Common myeloid progenitor, CD34-positive (primary cell): Measurements from ENCODE around the gene SYCE3.

ENCODE experiments used
- CTCF ChIA-PET: fragments of 350-600 bp; sonication (Branson Sonifier 250); formaldehyde crosslinking; loops from one replicate; lab custom pipeline; 2021; ENCODE audit warnings: antibody characterized with exemption; lab: Charles Lee
- POLR2A ChIA-PET: fragments of 350-600 bp; sonication (Branson Sonifier 250); formaldehyde crosslinking; loops from one replicate; lab custom pipeline; 2021; ENCODE audit warnings: antibody characterized with exemption; lab: Charles Lee
- DNase-seq, 3 donors: peaks; one replicate each; pipeline versions ENCODE4 v3.0.0 to v3.0.0-alpha.2; 2013
- H3K27ac ChIP-seq, 2 experiments: 1 replicate in 1 of 2; 2 replicates in 1 of 2; pipeline ENCODE4 v1.7.0; 2013; ENCODE audit warnings: inconsistent platforms in 2 of 2, low read length in 2 of 2, mild to moderate bottlenecking in 2 of 2, low read depth in 1 of 2, moderate library complexity in 1 of 2; ENCODE audit not compliant: severe bottlenecking in 2 of 2, insufficient read depth in 1 of 2, poor library complexity in 1 of 2
- H3K27me3 ChIP-seq, 5 experiments: replicated peaks in 2 of 5; 1 replicate in 3 of 5; 2 replicates in 2 of 5; pipeline versions ENCODE4 v1.6.1 to v1.7.0; 2013; ENCODE audit warnings: low read length in 4 of 5, mild to moderate bottlenecking in 2 of 5, moderate library complexity in 2 of 5, inconsistent platforms in 1 of 5; ENCODE audit not compliant: insufficient read depth in 5 of 5, control insufficient read depth in 4 of 5
- H3K36me3 ChIP-seq, 4 experiments: 1 replicate in 2 of 4; 2 replicates in 2 of 4; pipeline versions ENCODE4 v1.6.1 to v1.7.0; 2013; ENCODE audit warnings: low read length in 3 of 4, control low read depth in 1 of 4, mild to moderate bottlenecking in 1 of 4; ENCODE audit not compliant: control insufficient read depth in 4 of 4, insufficient read depth in 4 of 4
- H3K4me1 ChIP-seq, 4 experiments: 1 replicate in 3 of 4; 2 replicates in 1 of 4; pipeline versions ENCODE4 v1.6.1 to v1.7.1; 2013; ENCODE audit warnings: low read length in 3 of 4, mild to moderate bottlenecking in 3 of 4, control low read depth in 1 of 4, inconsistent platforms in 1 of 4, moderate library complexity in 1 of 4; ENCODE audit not compliant: control insufficient read depth in 4 of 4, insufficient read depth in 4 of 4; ENCODE audit errors: control extremely low read depth in 1 of 4
- H3K4me3 ChIP-seq, 7 experiments: 1 replicate in 4 of 7; 2 replicates in 3 of 7; pipeline versions ENCODE4 v1.5.1 to v1.7.0; 2013; ENCODE audit warnings: mild to moderate bottlenecking in 7 of 7, low read length in 6 of 7, moderate library complexity in 6 of 7, inconsistent platforms in 2 of 7, low read depth in 2 of 7, control low read depth in 1 of 7; ENCODE audit not compliant: insufficient read depth in 4 of 7, control insufficient read depth in 1 of 7; ENCODE audit errors: extremely low read depth in 1 of 7
- H3K9me3 ChIP-seq, 5 experiments: 1 replicate in 4 of 5; 2 replicates in 1 of 5; pipeline versions ENCODE4 v1.6.1 to v1.7.1; 2013; ENCODE audit warnings: low read length in 4 of 5, mild to moderate bottlenecking in 2 of 5, inconsistent platforms in 1 of 5, low read depth in 1 of 5, moderate library complexity in 1 of 5; ENCODE audit not compliant: control insufficient read depth in 4 of 5, insufficient read depth in 2 of 5; ENCODE audit errors: control extremely low read depth in 1 of 5
- WGBS: methylation state at CpG from one replicate; pipeline ENCODE4 v1.1.5; 2013; ENCODE audit not compliant: insufficient coverage; 5-methylcytosine and 5-hydroxymethylcytosine counted together

Gene SYCE3

DNA sequence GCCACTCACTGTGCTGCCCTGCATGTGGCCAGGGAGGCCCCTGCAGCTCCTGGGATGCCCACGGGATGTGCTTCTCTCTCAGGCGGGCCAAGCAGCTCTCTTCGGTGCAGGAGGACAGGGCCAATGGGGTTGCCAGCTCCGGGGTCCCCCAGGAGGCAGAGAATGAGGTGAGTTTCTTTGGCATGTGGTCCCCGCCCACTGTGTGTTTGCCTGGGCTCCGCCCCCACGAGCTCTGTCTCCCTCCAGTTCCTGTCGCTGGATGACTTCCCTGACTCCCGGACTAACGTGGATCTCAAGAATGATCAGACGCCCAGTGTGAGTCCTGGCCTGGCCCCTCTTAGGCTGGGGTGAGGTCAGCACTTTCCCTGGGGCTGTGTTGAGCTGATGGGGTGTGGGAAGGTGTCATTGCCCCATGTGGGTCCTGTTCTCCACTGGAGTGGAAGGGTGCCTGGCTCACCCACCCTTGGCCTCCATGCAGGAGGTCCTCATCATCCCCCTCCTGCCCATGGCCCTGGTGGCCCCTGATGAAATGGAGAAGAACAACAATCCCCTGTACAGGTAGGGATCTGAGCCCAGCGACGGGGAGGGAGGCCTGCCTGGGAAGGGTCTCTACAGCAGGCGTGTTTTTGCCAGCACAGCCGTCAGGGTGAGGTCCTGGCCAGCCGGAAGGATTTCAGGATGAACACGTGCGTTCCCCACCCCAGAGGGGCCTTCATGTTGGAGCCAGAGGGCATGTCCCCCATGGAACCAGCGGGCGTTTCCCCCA, 45.0 kb downstream of the SYCE3 start:
- ChIA-PET POLR2A (interaction anchor here (0.7 kb wide), 1 partner anchor 11 kb away, joined by 3 read pairs; no protein-coding TSS in a partner anchor), CTCF (interaction anchor here (1.2 to 1.6 kb wide), 2 partner anchors 21 to 48 kb away, joined by 4 read pairs; no protein-coding TSS in a partner anchor)
- H3K27me3 ChIP-seq = no peaks in the 10 kb centered on the region
- no peaks in the 10 kb centered on the region for H3K4me1 ChIP-seq
- H3K4me3 ChIP-seq = no peak overlapping the region
- peaks cover 1 to 70% (median 40%) of the 10 kb centered on the region in 4 experiments for H3K36me3 ChIP-seq
- DNase-seq = no peak
- WGBS = 97% methylated on average over 17 of the region's 20 CpGs
- no peaks in the 10 kb centered on the region for H3K9me3 ChIP-seq
- H3K27ac ChIP-seq = no peak overlapping the region

DNA sequence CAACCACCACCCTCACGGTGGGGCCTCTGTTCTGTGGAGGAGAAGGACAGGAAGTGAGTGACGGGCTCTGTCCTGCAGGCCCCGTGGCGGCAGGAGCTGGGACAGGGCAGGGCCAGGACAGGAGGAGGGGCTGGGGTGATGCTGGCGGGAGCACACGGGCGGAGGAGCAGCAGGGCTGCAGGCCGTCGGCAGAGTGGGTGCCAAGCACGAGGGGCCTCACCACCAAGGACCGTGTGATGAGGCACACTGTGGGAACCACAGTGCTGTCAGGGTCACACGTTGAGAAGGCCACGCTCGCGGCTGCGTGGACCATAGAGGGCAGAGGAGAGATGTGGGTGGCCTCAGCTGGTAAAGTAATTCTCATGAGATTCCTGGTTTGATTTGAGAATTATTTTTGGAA, 45.8 kb downstream of the SYCE3 start:
- WGBS = 97% methylated on average over 12 of the region's 16 CpGs
- POLR2A ChIA-PET = no interaction called here
- H3K4me3 ChIP-seq = no peak overlapping the region

DNA sequence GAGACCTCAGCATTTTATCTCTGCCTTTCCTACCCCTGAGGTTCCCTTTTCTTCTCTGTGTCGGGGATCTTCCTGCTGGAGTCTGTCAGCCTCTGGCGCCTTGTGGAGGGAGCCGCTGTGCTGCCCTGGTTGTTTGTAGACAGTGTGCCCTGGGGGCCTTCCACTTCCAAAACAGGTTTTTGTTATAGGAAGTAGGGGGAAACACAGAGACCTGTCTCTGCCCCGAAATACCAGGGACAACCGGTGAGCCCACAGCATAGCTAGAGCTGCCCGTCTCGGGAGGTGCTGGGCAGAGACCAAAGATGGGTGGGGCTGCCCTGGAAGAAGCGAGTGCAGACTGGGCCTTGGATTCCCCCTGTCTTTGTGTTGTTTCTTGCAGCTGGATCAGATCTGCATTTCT, 46.7 kb downstream of the SYCE3 start:
- POLR2A ChIA-PET = no interaction called here
- WGBS = 96% methylated on average over 5 of the region's 8 CpGs
- DNase-seq = no peak

More for the DNA sequence above, 45.8 kb downstream of the SYCE3 start:
- Histone ChIP-seq H3K27me3 (no peaks in the 10 kb centered on the region), H3K36me3 (peaks cover 2 to 67% (median 35%) of the 10 kb centered on the region in 4 experiments), H3K4me1 (no peaks in the 10 kb centered on the region), H3K9me3 (no peaks in the 10 kb centered on the region), H3K27ac (no peak overlapping the region)
- DNase-seq = no peak
- CTCF ChIA-PET = interaction anchor here (1.2 kb wide), 1 partner anchor 48 kb away, joined by 4 read pairs; no protein-coding TSS in a partner anchor

DNA sequence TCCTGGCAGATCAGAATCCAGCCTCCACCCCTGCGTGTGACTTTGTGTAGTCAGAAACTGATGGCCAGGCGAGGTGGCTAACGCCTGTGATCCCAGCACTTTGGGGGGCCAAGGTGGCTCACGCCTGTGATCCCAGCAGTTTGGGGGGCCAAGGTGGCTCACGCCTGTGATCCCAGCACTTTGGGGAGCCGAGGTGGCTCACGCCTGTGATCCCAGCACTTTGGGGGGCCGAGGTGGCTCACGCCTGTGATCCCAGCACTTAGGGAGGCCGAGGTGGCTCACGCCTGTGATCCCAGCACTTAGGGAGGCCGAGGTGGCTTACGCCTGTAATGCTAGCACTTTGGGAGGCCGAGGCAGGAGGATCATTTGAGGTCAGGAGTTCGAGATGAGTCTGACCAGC, 49.5 kb downstream of the SYCE3 start:
- over 99% methylated on average over 15 of the region's 15 CpGs for WGBS
- POLR2A ChIA-PET = no interaction called here

More for the DNA sequence above, 46.7 kb downstream of the SYCE3 start:
- H3K27me3 ChIP-seq = no peaks in the 10 kb centered on the region
- no peaks in the 10 kb centered on the region for H3K4me1 ChIP-seq
- H3K9me3 ChIP-seq = no peaks in the 10 kb centered on the region
- CTCF ChIA-PET = interaction anchor here (0.5 to 3.1 kb wide), 2 partner anchors 9 to 222 kb away, joined by 3 to 17 read pairs; partner anchors contain the start of gene SCO2
- no peak overlapping the region for H3K27ac ChIP-seq
- H3K36me3 ChIP-seq = peaks cover 2 to 59% (median 27%) of the 10 kb centered on the region in 4 experiments
- no peak overlapping the region for H3K4me3 ChIP-seq

DNA sequence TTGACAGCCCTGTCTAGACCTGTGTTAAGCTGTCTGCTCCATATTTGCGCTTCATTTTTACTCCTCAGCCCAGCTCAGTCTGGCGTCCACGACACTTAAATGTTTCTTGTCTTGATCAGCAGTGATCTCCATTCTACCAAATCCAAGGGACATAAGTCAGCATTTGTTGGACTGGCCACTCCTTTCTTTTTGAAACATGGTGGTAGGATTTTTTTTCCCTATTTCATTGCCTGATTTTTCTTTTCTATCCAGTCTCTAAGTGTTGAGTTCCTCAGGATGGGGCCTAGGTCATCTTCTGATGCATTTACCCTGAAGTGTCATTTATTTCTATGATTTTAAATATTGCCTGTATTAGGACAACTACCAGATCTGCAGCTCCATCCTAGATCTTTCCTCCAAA, 53.8 kb downstream of the SYCE3 start:
- Histone ChIP-seq H3K27me3 (no peaks in the 10 kb centered on the region), H3K9me3 (no peaks in the 10 kb centered on the region), H3K4me3 (peak overlapping the region; percentile 79 to 95 (median 88)), H3K36me3 (peaks cover 5 to 19% (median 13%) of the 10 kb centered on the region in 4 experiments), H3K27ac (peak overlapping the region; percentile 26 to 84), H3K4me1 (peaks cover 7 to 24% (median 23%) of the 10 kb centered on the region in 4 experiments)
- WGBS = 43% methylated on average over 2 of the region's 3 CpGs
- POLR2A ChIA-PET = interaction anchor here (1.7 kb wide), 1 partner anchor 13 kb away, joined by 5 read pairs; no protein-coding TSS in a partner anchor
- DNase-seq = no peak
- CTCF ChIA-PET = interaction anchor here (1.7 to 4.3 kb wide), 2 partner anchors 16 to 194 kb away, joined by 3 to 25 read pairs; partner anchors contain the start of gene SCO2

More for the DNA sequence above, 49.5 kb downstream of the SYCE3 start:
- H3K4me3 ChIP-seq = no peak overlapping the region
- no peaks in the 10 kb centered on the region for H3K27me3 ChIP-seq
- peaks cover 0 to 39% (median 10%) of the 10 kb centered on the region in 4 experiments for H3K36me3 ChIP-seq
- H3K4me1 ChIP-seq = peaks cover 7 to 13% (median 10%) of the 10 kb centered on the region in 4 experiments
- H3K27ac ChIP-seq = no peak overlapping the region
- CTCF ChIA-PET = interaction anchor here (0.9 to 3.1 kb wide), 2 partner anchors 10 to 12 kb away, joined by 3 to 17 read pairs; partner anchors contain the start of gene SCO2
- no peak for DNase-seq
- no peaks in the 10 kb centered on the region for H3K9me3 ChIP-seq

DNA sequence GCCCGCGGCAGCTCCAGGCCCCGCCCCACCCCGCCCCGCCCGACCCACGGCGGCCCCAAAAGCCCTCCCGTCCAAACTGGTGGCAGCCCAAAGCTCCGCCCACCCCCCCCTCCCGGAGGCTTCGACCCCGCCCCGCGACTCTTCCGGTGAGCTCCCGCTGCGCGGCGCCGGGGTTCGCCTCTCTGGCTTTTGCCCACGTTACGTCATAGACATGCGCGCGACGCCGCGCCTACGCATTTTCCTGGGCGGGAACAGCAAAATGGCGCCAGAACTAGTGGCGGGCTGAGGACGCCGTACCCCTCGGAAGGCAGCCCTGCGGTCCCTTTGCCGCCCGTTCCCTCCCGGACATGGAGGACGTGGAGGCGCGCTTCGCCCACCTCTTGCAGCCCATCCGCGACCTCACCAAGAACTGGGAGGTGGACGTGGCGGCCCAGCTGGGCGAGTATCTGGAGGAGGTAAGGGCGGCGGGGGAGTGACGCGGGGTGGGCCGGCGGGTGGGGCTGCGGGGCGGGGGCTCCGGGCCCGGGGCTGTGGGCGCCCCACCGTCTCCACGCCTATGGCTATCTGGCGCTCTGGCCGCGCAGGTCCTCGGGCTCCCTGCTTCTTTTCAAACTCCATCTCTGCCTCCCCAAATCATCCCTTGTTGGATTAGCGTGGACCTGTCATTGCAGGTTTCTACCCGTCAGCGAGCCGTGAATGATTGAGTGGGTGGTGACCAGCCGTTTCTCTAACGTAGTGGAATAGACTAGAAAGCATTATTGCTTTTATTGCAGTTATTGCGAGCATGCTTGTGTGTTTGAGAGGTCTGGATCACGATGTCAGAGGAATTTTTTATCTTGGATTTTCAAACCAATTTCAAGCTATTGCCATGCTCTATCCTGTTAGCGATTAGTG, 54.5 kb downstream of the SYCE3 start, which contains the start of gene NCAPH2:
Gene NCAPH2, plus strand, starts transcription at position 234 of the 894 bp plus-strand sequence. Its CDS starts 114 bp downstream, at position 348.
- under 1% methylated on average over 45 of the region's 76 CpGs for WGBS
- peak; percentile 96 to 98 (median 98) for DNase-seq
- ChIA-PET POLR2A (interaction anchor here (0.8 to 1.7 kb wide), 6 partner anchors 14 to 40 kb away, joined by 3 to 9 read pairs (median 4); partner anchors contain the start of gene KLHDC7B), CTCF (interaction anchor here (0.7 to 4.3 kb wide), 5 partner anchors 10 to 195 kb away, joined by 3 to 25 read pairs (median 3); partner anchors contain the start of gene SCO2)
- H3K27me3 ChIP-seq = no peaks in the 10 kb centered on the region
- peaks cover 5 to 24% (median 15%) of the 10 kb centered on the region in 4 experiments for H3K36me3 ChIP-seq
- peak within 1 kb of the TSS; percentile 88 to 97 (median 89) for H3K4me3 ChIP-seq
- H3K4me1 ChIP-seq = peaks cover 7 to 24% (median 23%) of the 10 kb centered on the region in 4 experiments
- H3K27ac ChIP-seq = peak within 1 kb of the TSS; percentile 66 to 85
- no peaks in the 10 kb centered on the region for H3K9me3 ChIP-seq
